ENCODE data around the gene ARHGAP32. TPM values are rescaled to one million over a fixed set of nuclear protein-coding genes. Genes with fewer than 3 reads are reported as not detected.
"Not testable (repeated sequence)": the region's sequence is repeated elsewhere in the genome, so short reads cannot be mapped to it uniquely, and the experiment has no call there.

Gene ARHGAP32
- total RNA-seq, 1 donor from 2014 or later, result 11.7 TPM

- no peak for DNase-seq (ENCODE audit: extremely low read depth, low read depth, low spot score)
Measured at GRCh38 chr11:129204150-129204838, 12.2 kb upstream of the ARHGAP32 start.

- no peak for DNase-seq (ENCODE audit: extremely low read depth, low read depth, low spot score)
Measured at GRCh38 chr11:129202646-129203045, 10.5 kb upstream of the ARHGAP32 start.

GRCh38 chr11:129195682-129196081 lies 3.6 kb upstream of the ARHGAP32 start:
- no peak for DNase-seq (ENCODE audit: extremely low read depth, low read depth, low spot score)

GRCh38 chr11:129191649-129192048 lies 476 bp downstream of the ARHGAP32 start:
- no peak for DNase-seq (ENCODE audit: extremely low read depth, low read depth, low spot score)

- DNase-seq (ENCODE audit: extremely low read depth, low read depth, low spot score), result no peak
Measured at GRCh38 chr11:129190087-129190486, 2.0 kb downstream of the ARHGAP32 start.

- no peak for DNase-seq (ENCODE audit: extremely low read depth, low read depth, low spot score)
Measured at GRCh38 chr11:129189646-129190045, 2.5 kb downstream of the ARHGAP32 start.

GRCh38 chr11:129185082-129185481 lies 7.0 kb downstream of the ARHGAP32 start:
- DNase-seq (ENCODE audit: extremely low read depth, low read depth, low spot score), result not testable (repeated sequence)

- no peak for DNase-seq (ENCODE audit: extremely low read depth, low read depth, low spot score)
Measured at GRCh38 chr11:129184581-129184980, 7.5 kb downstream of the ARHGAP32 start.

GRCh38 chr11:129167315-129167714 lies 24.8 kb downstream of the ARHGAP32 start:
- no peak for DNase-seq (ENCODE audit: extremely low read depth, low read depth, low spot score)

GRCh38 chr11:129163714-129164164 lies 28.4 kb downstream of the ARHGAP32 start:
- DNase-seq (ENCODE audit: extremely low read depth, low read depth, low spot score), result no peak

- not testable (repeated sequence) for DNase-seq (ENCODE audit: extremely low read depth, low read depth, low spot score)
Measured at GRCh38 chr11:129157080-129157479, 35.0 kb downstream of the ARHGAP32 start.

GRCh38 chr11:129155745-129156144 lies 36.4 kb downstream of the ARHGAP32 start:
- no peak for DNase-seq (ENCODE audit: extremely low read depth, low read depth, low spot score)

GRCh38 chr11:129148487-129148886 lies 43.6 kb downstream of the ARHGAP32 start:
- no peak for DNase-seq (ENCODE audit: extremely low read depth, low read depth, low spot score)

GRCh38 chr11:129146191-129146590 lies 45.9 kb downstream of the ARHGAP32 start:
- no peak for DNase-seq (ENCODE audit: extremely low read depth, low read depth, low spot score)

- no peak for DNase-seq (ENCODE audit: extremely low read depth, low read depth, low spot score)
Measured at GRCh38 chr11:129145276-129145675, 46.8 kb downstream of the ARHGAP32 start.

GRCh38 chr11:129144256-129144655 lies 47.9 kb downstream of the ARHGAP32 start:
- no peak for DNase-seq (ENCODE audit: extremely low read depth, low read depth, low spot score)

GRCh38 chr11:129143335-129143734 lies 48.8 kb downstream of the ARHGAP32 start:
- peak; percentile 81 for DNase-seq (ENCODE audit: extremely low read depth, low read depth, low spot score)

- DNase-seq (ENCODE audit: extremely low read depth, low read depth, low spot score), result no peak
Measured at GRCh38 chr11:129141748-129142523, 50.2 kb downstream of the ARHGAP32 start.

GRCh38 chr11:129131316-129131715 lies 60.8 kb downstream of the ARHGAP32 start:
- DNase-seq (ENCODE audit: extremely low read depth, low read depth, low spot score), result no peak

GRCh38 chr11:129128881-129129620 lies 63.1 kb downstream of the ARHGAP32 start:
- DNase-seq (ENCODE audit: extremely low read depth, low read depth, low spot score), result not testable (repeated sequence)

GRCh38 chr11:129119036-129119435 lies 73.1 kb downstream of the ARHGAP32 start:
- DNase-seq (ENCODE audit: extremely low read depth, low read depth, low spot score), result no peak

Data from glomerular endothelial cell (primary cell).